ENCODE data around the gene MDM2.

GRCh38 chr12:68796399-68796798, 11.6 kb upstream of the MDM2 start:
- TF ChIP-seq NCOA6 (IDR thresholded peaks at IDR 0.05) (no peak), POLR2AphosphoS5 (IDR thresholded peaks at IDR 0.05; ENCODE audit: control insufficient read depth, insufficient read depth, low read depth, low read length) (no peak), TRIM25 (IDR thresholded peaks at IDR 0.05; ENCODE audit: borderline replicate concordance) (no peak), IFI16 (CRISPR knock-in tag; IDR thresholded peaks at IDR 0.05) (no peak), ESRRA (IDR thresholded peaks at IDR 0.05; ENCODE audit: borderline replicate concordance, low read depth) (no peak), NCOR1 (IDR thresholded peaks at IDR 0.05) (no peak), CTCF (IDR thresholded peaks at IDR 0.05 in 2 of 3, conservative IDR thresholded peaks at IDR 0.05 in 1 of 3; ENCODE audit: insufficient read depth in 2 of 3, low read depth in 1 of 3, low read length in 3 of 3) (no peak), CAMTA2 (CRISPR knock-in tag; conservative IDR thresholded peaks at IDR 0.05) (no peak), SPI1 (IDR thresholded peaks at IDR 0.05; ENCODE audit: borderline replicate concordance, low read depth, low read length) (no peak), POLR2A (conservative IDR thresholded peaks at IDR 0.05) (no peak), GTF2A2 (tag; IDR thresholded peaks at IDR 0.05) (no peak), ZNF263 (CRISPR knock-in tag; IDR thresholded peaks at IDR 0.05; ENCODE audit: borderline replicate concordance) (no peak), SMARCA4 (IDR thresholded peaks at IDR 0.05) (no peak), ZZZ3 (IDR thresholded peaks at IDR 0.05) (no peak)

Data from K562 (cell line).